Osteoblast (primary cell): Measurements from ENCODE around the gene KCND3. TPM values are rescaled to one million over a fixed set of nuclear protein-coding genes. Genes with fewer than 3 reads are reported as not detected.

Experiments used
- DNase-seq: peaks from one replicate; pipeline ENCODE4 v3.0.0; 2011; ENCODE audit warnings: low spot score, mixed read lengths; ENCODE audit not compliant: insufficient read length; ENCODE audit errors: missing footprints
- H2AFZ ChIP-seq: 2 replicates; pipeline ENCODE4 v1.6.0; 2011; ENCODE audit warnings: mild to moderate bottlenecking, low read length
- H3K27ac ChIP-seq: 2 replicates; pipeline ENCODE4 v1.5.1; 2011; ENCODE audit warnings: mild to moderate bottlenecking, low read depth, low read length, moderate library complexity
- H3K27me3 ChIP-seq: 2 replicates; pipeline ENCODE4 v1.6.0; 2012; ENCODE audit warnings: mild to moderate bottlenecking, control low read depth, inconsistent platforms, low read length, moderate library complexity; ENCODE audit not compliant: insufficient read depth
- H3K36me3 ChIP-seq: 2 replicates; pipeline ENCODE4 v1.5.1; 2011; ENCODE audit warnings: mild to moderate bottlenecking, low read length, control low read depth, moderate library complexity; ENCODE audit not compliant: insufficient read depth
- H3K4me1 ChIP-seq: 2 replicates; pipeline ENCODE4 v1.5.1; 2011; ENCODE audit warnings: mild to moderate bottlenecking, low read length, control low read depth, moderate library complexity; ENCODE audit not compliant: insufficient read depth
- H3K4me2 ChIP-seq: 2 replicates; pipeline ENCODE4 v1.6.0; 2011; ENCODE audit warnings: mild to moderate bottlenecking, low read length; ENCODE audit not compliant: insufficient read depth
- H3K4me3 ChIP-seq: fragments of 200-600 bp; sonication (generic); 3 replicates; pipeline ENCODE4 v1.5.1; 2012; ENCODE audit warnings: mild to moderate bottlenecking, low read length, inconsistent platforms; ENCODE audit not compliant: insufficient read depth
- H3K79me2 ChIP-seq: 2 replicates; pipeline ENCODE4 v1.6.0; 2012; ENCODE audit warnings: mild to moderate bottlenecking, low read length, control low read depth, inconsistent platforms; ENCODE audit not compliant: insufficient read depth
- H3K9me3 ChIP-seq: 2 replicates; pipeline ENCODE4 v1.5.1; 2011; ENCODE audit warnings: low read depth, low read length, control low read depth
- H4K20me1 ChIP-seq: 2 replicates; pipeline ENCODE4 v1.6.0; 2012; ENCODE audit warnings: mild to moderate bottlenecking, low read length, control low read depth; ENCODE audit not compliant: insufficient read depth
- CTCF ChIP-seq: IDR thresholded peaks from 2 replicates; pipeline ENCODE4 v1.5.1; 2011; ENCODE audit warnings: mild to moderate bottlenecking, low read depth, low read length, moderate library complexity; ENCODE audit errors: extremely low read depth
- total RNA-seq: library from RNA; depleted of rRNA; stranded (reverse); fragments of >200 nt; gene quantifications from 2 replicates; pipeline ENCODE4 v1.2.3, GENCODE V29; 2012

KCND3 gene
- total RNA-seq, 1 donor: 3.6 TPM

- no peak overlapping the region for H3K4me2 ChIP-seq
- peaks cover 18% of the 10 kb centered on the region for H3K4me1 ChIP-seq
- peaks cover 25% of the 10 kb centered on the region for H4K20me1 ChIP-seq
- H3K79me2 ChIP-seq: peaks cover 16% of the 10 kb centered on the region
- DNase-seq: peak; percentile 32
- H3K27me3 ChIP-seq: no peaks in the 10 kb centered on the region
- H3K27ac ChIP-seq: no peak overlapping the region
- no peak for TF ChIP-seq CTCF
- no peak overlapping the region for H2AFZ ChIP-seq
- no peaks in the 10 kb centered on the region for H3K9me3 ChIP-seq
- no peak overlapping the region for H3K4me3 ChIP-seq
- peaks cover 6% of the 10 kb centered on the region for H3K36me3 ChIP-seq
Observed at GRCh38 chr1:111725192-111725591, 264.3 kb downstream of the KCND3 start.

- H4K20me1 ChIP-seq: peaks cover 15% of the 10 kb centered on the region
- peaks cover 17% of the 10 kb centered on the region for H3K4me1 ChIP-seq
- peaks cover 4% of the 10 kb centered on the region for H3K79me2 ChIP-seq
- H3K9me3 ChIP-seq: no peaks in the 10 kb centered on the region
- H3K4me3 ChIP-seq: no peak overlapping the region
- H2AFZ ChIP-seq: no peak overlapping the region
- no peak overlapping the region for H3K27ac ChIP-seq
- no peak for TF ChIP-seq CTCF
- H3K4me2 ChIP-seq: no peak overlapping the region
- no peaks in the 10 kb centered on the region for H3K27me3 ChIP-seq
- DNase-seq: peak; percentile 81
- peaks cover 6% of the 10 kb centered on the region for H3K36me3 ChIP-seq
Observed at GRCh38 chr1:111723871-111724270, 265.6 kb downstream of the KCND3 start.

GRCh38 chr1:111723091-111723806 is 266.2 kb downstream of the KCND3 start:
- H3K4me1 ChIP-seq: peaks cover 17% of the 10 kb centered on the region

More at GRCh38 chr1:111723091-111723806, 266.2 kb downstream of the KCND3 start:
- Histone ChIP-seq H3K4me2 (no peak overlapping the region), H3K9me3 (no peaks in the 10 kb centered on the region), H2AFZ (no peak overlapping the region), H3K27me3 (no peaks in the 10 kb centered on the region), H4K20me1 (peaks cover 13% of the 10 kb centered on the region), H3K27ac (no peak overlapping the region), H3K79me2 (peaks cover 4% of the 10 kb centered on the region), H3K4me3 (no peak overlapping the region), H3K36me3 (peaks cover 4% of the 10 kb centered on the region)
- TF ChIP-seq CTCF: no peak
- no peak for DNase-seq
